ENCODE measurements around the gene GLB1L3.
A peak's percentile ranks its signal among the peaks of the same experiment; 100 is the strongest.

Gene GLB1L3

DNA sequence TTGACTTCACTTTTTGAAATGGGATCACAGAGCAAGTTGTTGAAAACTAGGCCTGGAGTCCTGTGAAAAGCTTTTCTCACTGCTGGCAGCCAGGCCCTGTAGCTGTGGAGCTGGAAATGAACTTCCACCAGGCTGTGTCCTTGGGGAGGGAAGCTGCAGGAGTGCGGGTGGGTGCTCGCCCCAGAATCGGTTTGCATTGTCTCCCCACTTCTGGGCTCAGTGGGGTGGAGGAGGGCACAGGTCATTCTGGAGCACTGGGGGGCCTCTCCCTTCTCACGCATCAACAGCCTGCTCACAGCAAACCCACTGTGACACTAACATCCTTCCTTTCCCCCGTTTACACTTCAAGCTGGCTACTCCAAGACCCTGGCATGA lies 70.8 kb downstream of the GLB1L3 start:
- no peak overlapping the region for H3K4me3 ChIP-seq (ENCODE audit: low read depth, low read length)
- DNase-seq (ENCODE audit: low read depth) = no peak
- TF ChIP-seq, protein P1, sequence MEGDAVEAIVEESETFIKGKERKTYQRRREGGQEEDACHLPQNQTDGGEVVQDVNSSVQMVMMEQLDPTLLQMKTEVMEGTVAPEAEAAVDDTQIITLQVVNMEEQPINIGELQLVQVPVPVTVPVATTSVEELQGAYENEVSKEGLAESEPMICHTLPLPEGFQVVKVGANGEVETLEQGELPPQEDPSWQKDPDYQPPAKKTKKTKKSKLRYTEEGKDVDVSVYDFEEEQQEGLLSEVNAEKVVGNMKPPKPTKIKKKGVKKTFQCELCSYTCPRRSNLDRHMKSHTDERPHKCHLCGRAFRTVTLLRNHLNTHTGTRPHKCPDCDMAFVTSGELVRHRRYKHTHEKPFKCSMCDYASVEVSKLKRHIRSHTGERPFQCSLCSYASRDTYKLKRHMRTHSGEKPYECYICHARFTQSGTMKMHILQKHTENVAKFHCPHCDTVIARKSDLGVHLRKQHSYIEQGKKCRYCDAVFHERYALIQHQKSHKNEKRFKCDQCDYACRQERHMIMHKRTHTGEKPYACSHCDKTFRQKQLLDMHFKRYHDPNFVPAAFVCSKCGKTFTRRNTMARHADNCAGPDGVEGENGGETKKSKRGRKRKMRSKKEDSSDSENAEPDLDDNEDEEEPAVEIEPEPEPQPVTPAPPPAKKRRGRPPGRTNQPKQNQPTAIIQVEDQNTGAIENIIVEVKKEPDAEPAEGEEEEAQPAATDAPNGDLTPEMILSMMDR (IDR thresholded peaks at IDR 0.05; ENCODE audit: insufficient read depth, low read depth, low read length, missing control alignments) = no peak

DNA sequence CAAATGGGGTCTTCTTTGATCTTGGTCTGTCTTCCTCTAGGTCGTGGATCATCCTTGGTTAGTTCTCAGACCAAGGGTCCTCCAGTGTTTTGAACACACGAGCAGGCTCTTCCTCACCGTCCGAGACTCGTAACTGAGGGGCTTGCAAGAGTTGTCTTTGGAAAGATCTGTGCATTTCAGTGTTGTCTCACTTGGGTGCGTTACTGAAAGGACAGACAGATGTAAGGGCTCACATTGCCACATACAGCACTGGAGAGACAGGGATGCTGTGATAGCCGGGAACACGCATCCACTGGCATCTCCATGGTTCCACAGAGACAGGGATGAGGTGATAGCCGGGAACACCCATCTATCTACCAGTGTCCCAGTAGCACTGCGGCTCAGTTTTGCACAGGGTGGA lies 71.3 kb downstream of the GLB1L3 start:
- no peak for DNase-seq (ENCODE audit: low read depth)
- no peak overlapping the region for H3K4me3 ChIP-seq (ENCODE audit: low read depth, low read length)
- TF ChIP-seq, protein P1 (IDR thresholded peaks at IDR 0.05; ENCODE audit: insufficient read depth, low read depth, low read length, missing control alignments) = no peak

DNA sequence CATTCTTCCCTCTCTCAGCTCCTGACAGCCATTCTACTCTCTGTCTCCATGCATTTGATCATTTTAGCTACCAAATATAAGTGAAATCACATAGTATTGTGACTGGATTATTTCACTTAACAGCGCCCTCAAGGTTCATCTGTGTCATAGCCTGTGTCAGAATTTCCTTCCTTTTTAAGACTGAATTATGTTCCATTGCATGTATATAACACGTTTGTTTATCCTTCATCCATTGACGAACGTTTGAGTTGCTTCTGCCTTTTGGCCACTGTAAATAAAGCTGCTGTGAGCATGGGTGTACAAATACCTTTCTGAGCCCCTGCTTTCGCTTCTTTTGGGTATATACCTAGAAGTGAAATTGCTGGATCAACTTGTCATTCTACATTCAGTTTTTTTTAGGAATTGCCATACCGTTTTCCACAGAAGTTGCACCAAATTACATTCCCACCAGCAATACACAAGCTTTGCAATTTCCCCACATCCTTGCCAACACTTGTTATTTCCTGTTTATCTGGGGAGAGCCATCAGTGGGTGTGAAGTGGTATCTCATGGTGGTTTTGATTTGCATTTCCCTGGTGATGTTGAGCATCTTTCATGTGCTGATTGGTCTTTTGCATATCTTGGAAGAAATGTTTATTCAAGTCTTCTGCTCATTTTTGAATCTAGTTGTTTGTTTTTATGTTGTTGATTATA lies 73.1 kb downstream of the GLB1L3 start:
- TF ChIP-seq, protein P1 (IDR thresholded peaks at IDR 0.05; ENCODE audit: insufficient read depth, low read depth, low read length, missing control alignments) = no peak
- H3K4me3 ChIP-seq (ENCODE audit: low read depth, low read length) = no peak overlapping the region
- DNase-seq (ENCODE audit: low read depth) = peak; percentile 51

DNA sequence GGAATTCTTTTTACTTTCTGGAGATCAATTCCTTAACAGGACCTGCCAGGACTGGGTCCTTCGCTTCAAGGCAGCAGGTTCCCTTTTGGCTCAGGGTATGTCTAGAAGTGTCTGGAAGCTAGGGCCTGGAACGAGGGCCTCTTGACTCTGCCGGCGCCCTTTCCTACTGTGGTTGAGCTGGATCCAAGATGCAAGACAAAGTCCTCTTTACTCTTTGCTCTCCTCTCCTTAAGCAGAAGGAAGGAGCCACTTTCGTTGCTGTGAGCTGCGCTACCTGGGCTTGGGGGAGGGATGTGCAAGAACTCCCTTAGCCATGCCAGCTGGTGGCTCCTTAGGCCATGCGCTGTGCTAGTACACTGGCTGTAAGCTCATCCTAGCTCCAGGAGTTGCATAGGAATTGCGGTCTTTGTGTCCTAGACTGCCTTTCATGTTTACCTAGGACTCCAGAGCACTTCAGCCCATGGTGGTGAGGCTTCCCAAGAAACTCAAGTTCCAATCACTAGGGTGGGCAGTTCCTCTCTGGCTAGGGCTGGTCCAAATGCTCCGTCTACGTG lies 73.7 kb downstream of the GLB1L3 start:
- TF ChIP-seq, protein P1 (IDR thresholded peaks at IDR 0.05; ENCODE audit: insufficient read depth, low read depth, low read length, missing control alignments) = no peak
- peak overlapping the region; percentile 20; the same call in 1 of the 2 replicates for H3K4me3 ChIP-seq (ENCODE audit: low read depth, low read length)
- DNase-seq (ENCODE audit: low read depth) = no peak

DNA sequence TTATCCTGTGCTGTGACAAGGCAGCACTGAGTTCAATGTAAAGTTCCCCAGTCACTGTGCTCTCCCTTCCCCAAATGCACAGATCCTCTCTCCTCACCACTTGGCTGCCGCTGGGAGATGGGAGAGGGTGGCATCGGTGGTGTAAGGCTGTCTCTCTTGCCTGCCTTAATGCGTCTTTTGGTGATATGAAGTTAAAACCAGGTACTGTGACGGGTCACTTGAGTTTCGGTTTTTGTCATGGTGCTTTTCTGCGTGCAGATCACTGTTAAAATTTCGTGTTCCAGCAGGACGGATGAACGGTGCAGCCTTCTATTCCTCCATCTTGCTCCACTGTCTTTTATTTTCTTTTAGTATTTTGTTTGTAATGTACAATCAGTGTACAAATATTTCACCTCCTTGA lies 74.2 kb downstream of the GLB1L3 start:
- DNase-seq (ENCODE audit: low read depth) = peak; percentile 75
- peak overlapping the region; percentile 20; the same call in 1 of the 2 replicates for H3K4me3 ChIP-seq (ENCODE audit: low read depth, low read length)
- TF ChIP-seq, protein P1 (IDR thresholded peaks at IDR 0.05; ENCODE audit: insufficient read depth, low read depth, low read length, missing control alignments) = no peak

DNA sequence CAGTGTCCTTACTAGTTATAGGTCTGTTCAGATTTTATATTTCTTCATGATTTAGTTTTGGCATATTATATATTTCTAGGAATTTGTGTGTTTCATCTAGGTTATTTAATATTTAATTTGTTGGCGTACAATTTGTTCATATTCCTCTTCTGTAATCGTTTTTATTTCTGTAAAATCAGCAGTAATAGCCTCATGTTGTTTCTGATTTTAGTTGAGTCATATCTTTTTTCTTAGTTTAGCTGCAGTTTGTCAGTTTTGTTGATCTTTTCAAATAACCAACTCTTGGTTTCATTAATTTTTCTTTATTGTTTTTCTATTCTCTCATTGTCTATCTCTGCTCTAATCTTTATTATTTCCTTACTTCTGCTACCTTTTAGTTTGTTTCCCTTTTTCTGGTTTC lies 75.9 kb downstream of the GLB1L3 start:
- TF ChIP-seq, protein P1 (IDR thresholded peaks at IDR 0.05; ENCODE audit: insufficient read depth, low read depth, low read length, missing control alignments) = no peak
- no peak for DNase-seq (ENCODE audit: low read depth)
- H3K4me3 ChIP-seq (ENCODE audit: low read depth, low read length) = no peak overlapping the region

DNA sequence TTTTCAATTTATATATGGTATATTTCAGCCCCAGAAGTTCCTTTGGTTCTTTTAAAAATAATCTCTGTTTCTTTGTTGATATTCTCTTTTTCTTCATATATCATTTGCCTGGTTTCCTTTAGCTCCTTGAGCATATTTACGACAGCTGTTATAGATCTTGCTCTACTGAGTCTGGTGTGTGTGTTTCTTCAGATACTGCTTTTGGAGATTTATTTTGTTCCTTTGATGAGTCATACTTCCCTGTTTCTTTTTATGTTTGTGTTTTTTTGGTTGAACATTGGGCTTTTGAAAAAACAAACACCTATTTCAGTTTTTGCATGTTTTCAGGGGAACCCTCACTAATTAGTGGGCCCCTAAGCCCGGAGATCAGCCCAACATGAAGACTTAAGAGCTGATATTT lies 79.0 kb downstream of the GLB1L3 start:
- no peak overlapping the region for H3K4me3 ChIP-seq (ENCODE audit: low read depth, low read length)
- TF ChIP-seq, protein P1 (IDR thresholded peaks at IDR 0.05; ENCODE audit: insufficient read depth, low read depth, low read length, missing control alignments) = no peak
- DNase-seq (ENCODE audit: low read depth) = no peak

Measured in GM12865 (cell line).